ENCODE measurements around the gene CD247. TPM values are rescaled to one million over a fixed set of nuclear protein-coding genes. Genes with fewer than 3 reads are reported as not detected.

CD247 gene
- total and polyA plus RNA-seq, 9 of the 15 experiments (the other 6 are each of a cell fraction or from before 2014, with no cell fraction given) = 0.08 to 0.42 (median 0.28) TPM; not detected in 5

DNA sequence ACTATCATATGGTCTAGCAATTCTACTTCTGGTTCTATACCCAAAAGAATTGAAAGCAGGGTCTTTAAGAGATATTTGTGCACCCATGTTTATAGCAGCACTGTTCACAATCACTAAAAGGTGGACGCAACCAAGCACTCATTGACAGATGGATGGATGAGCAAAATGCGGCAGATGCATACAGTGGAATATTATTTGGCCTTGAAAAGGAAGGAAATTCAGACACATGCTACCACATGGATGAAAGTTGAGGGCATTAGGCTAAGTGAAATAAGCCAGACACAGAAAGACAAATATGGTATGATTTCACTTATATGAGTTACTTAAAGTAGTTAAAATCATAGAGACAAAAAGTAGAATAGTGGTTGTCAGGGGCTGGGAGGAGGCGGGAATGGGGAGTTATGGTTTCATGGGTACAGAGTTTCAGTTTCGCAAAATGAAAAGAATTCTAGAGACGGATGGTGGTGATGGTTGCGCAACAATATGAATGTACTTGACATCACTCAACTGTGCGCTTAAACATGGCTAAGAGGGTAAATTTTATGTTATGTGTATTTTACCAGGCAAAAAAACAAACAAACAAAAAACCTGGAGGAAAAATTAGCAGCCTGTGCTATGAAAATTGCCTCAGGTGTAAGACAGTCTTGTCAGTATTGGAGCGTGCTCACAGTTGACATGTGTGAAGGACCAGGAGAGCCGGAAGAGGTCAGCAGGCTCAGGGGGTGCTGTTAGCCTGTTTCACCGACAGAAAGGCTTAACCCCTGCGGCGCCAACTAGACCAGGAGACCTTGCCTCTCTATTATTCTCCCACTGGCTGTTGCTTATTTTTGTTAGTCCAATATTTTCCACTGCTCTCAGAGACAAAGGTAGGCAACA lies 26.5 kb downstream of the CD247 start (continued):
- TF ChIP-seq, protein P1, sequence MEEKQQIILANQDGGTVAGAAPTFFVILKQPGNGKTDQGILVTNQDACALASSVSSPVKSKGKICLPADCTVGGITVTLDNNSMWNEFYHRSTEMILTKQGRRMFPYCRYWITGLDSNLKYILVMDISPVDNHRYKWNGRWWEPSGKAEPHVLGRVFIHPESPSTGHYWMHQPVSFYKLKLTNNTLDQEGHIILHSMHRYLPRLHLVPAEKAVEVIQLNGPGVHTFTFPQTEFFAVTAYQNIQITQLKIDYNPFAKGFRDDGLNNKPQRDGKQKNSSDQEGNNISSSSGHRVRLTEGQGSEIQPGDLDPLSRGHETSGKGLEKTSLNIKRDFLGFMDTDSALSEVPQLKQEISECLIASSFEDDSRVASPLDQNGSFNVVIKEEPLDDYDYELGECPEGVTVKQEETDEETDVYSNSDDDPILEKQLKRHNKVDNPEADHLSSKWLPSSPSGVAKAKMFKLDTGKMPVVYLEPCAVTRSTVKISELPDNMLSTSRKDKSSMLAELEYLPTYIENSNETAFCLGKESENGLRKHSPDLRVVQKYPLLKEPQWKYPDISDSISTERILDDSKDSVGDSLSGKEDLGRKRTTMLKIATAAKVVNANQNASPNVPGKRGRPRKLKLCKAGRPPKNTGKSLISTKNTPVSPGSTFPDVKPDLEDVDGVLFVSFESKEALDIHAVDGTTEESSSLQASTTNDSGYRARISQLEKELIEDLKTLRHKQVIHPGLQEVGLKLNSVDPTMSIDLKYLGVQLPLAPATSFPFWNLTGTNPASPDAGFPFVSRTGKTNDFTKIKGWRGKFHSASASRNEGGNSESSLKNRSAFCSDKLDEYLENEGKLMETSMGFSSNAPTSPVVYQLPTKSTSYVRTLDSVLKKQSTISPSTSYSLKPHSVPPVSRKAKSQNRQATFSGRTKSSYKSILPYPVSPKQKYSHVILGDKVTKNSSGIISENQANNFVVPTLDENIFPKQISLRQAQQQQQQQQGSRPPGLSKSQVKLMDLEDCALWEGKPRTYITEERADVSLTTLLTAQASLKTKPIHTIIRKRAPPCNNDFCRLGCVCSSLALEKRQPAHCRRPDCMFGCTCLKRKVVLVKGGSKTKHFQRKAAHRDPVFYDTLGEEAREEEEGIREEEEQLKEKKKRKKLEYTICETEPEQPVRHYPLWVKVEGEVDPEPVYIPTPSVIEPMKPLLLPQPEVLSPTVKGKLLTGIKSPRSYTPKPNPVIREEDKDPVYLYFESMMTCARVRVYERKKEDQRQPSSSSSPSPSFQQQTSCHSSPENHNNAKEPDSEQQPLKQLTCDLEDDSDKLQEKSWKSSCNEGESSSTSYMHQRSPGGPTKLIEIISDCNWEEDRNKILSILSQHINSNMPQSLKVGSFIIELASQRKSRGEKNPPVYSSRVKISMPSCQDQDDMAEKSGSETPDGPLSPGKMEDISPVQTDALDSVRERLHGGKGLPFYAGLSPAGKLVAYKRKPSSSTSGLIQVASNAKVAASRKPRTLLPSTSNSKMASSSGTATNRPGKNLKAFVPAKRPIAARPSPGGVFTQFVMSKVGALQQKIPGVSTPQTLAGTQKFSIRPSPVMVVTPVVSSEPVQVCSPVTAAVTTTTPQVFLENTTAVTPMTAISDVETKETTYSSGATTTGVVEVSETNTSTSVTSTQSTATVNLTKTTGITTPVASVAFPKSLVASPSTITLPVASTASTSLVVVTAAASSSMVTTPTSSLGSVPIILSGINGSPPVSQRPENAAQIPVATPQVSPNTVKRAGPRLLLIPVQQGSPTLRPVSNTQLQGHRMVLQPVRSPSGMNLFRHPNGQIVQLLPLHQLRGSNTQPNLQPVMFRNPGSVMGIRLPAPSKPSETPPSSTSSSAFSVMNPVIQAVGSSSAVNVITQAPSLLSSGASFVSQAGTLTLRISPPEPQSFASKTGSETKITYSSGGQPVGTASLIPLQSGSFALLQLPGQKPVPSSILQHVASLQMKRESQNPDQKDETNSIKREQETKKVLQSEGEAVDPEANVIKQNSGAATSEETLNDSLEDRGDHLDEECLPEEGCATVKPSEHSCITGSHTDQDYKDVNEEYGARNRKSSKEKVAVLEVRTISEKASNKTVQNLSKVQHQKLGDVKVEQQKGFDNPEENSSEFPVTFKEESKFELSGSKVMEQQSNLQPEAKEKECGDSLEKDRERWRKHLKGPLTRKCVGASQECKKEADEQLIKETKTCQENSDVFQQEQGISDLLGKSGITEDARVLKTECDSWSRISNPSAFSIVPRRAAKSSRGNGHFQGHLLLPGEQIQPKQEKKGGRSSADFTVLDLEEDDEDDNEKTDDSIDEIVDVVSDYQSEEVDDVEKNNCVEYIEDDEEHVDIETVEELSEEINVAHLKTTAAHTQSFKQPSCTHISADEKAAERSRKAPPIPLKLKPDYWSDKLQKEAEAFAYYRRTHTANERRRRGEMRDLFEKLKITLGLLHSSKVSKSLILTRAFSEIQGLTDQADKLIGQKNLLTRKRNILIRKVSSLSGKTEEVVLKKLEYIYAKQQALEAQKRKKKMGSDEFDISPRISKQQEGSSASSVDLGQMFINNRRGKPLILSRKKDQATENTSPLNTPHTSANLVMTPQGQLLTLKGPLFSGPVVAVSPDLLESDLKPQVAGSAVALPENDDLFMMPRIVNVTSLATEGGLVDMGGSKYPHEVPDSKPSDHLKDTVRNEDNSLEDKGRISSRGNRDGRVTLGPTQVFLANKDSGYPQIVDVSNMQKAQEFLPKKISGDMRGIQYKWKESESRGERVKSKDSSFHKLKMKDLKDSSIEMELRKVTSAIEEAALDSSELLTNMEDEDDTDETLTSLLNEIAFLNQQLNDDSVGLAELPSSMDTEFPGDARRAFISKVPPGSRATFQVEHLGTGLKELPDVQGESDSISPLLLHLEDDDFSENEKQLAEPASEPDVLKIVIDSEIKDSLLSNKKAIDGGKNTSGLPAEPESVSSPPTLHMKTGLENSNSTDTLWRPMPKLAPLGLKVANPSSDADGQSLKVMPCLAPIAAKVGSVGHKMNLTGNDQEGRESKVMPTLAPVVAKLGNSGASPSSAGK (IDR thresholded peaks at IDR 0.05) = peak; percentile 70
- TF ChIP-seq YY1 (IDR thresholded peaks at IDR 0.05; ENCODE audit: borderline replicate concordance in 1 of 3, control insufficient read depth in 1 of 3, extremely low read depth in 1 of 3, insufficient read depth in 3 of 3, insufficient read length in 1 of 3, insufficient replicate concordance in 2 of 3, low read depth in 1 of 3, low read length in 2 of 3) = no peak
- TF ChIP-seq, protein P2, sequence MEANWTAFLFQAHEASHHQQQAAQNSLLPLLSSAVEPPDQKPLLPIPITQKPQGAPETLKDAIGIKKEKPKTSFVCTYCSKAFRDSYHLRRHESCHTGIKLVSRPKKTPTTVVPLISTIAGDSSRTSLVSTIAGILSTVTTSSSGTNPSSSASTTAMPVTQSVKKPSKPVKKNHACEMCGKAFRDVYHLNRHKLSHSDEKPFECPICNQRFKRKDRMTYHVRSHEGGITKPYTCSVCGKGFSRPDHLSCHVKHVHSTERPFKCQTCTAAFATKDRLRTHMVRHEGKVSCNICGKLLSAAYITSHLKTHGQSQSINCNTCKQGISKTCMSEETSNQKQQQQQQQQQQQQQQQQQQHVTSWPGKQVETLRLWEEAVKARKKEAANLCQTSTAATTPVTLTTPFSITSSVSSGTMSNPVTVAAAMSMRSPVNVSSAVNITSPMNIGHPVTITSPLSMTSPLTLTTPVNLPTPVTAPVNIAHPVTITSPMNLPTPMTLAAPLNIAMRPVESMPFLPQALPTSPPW (CRISPR knock-in tag; IDR thresholded peaks at IDR 0.05) = no peak
- TF ChIP-seq, protein P3, sequence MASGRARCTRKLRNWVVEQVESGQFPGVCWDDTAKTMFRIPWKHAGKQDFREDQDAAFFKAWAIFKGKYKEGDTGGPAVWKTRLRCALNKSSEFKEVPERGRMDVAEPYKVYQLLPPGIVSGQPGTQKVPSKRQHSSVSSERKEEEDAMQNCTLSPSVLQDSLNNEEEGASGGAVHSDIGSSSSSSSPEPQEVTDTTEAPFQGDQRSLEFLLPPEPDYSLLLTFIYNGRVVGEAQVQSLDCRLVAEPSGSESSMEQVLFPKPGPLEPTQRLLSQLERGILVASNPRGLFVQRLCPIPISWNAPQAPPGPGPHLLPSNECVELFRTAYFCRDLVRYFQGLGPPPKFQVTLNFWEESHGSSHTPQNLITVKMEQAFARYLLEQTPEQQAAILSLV (tag; IDR thresholded peaks at IDR 0.05) = peak; percentile 94
- TF ChIP-seq DACH1 (IDR thresholded peaks at IDR 0.05; ENCODE audit: partially characterized antibody) = peak; percentile 26
- peak; percentile 72 for TF ChIP-seq EHMT2 (IDR thresholded peaks at IDR 0.05)
- peak; percentile 89 for TF ChIP-seq CEBPG (CRISPR knock-in tag; IDR thresholded peaks at IDR 0.05)
- peak; percentile 95 to 100 for TF ChIP-seq CEBPG (tag; conservative IDR thresholded peaks at IDR 0.05 in 1 of 2, IDR thresholded peaks at IDR 0.05 in 1 of 2)
- no peak for TF ChIP-seq KAT2B (IDR thresholded peaks at IDR 0.05; ENCODE audit: low read depth, low read length)
- TF ChIP-seq TAF15 (IDR thresholded peaks at IDR 0.05; ENCODE audit: low read depth, low read length) = no peak
